Liver (tissue), 9 donors: ENCODE results near the gene LIPC. TPM values are rescaled to one million over a fixed set of nuclear protein-coding genes. Genes with fewer than 3 reads are reported as not detected.

Experiments
- DNase-seq: peaks from one replicate; pipeline ENCODE4 v3.0.0-alpha.2; 2017; ENCODE audit warnings: low spot score
- H3K27ac ChIP-seq, 2 donors: one replicate each; pipeline ENCODE4 v1.7.0; 2013; ENCODE audit warnings: inconsistent platforms in 2 of 2, low read length in 2 of 2, control low read depth in 1 of 2, low read depth in 1 of 2, mild to moderate bottlenecking in 1 of 2
- H3K27me3 ChIP-seq, 4 donors: one replicate each; pipeline versions ENCODE4 v1.6.1 to v1.7.0; 2013; ENCODE audit warnings: low read length in 3 of 4, inconsistent platforms in 1 of 4, mild to moderate bottlenecking in 1 of 4, moderate library complexity in 1 of 4; ENCODE audit not compliant: control insufficient read depth in 4 of 4, insufficient read depth in 4 of 4
- H3K36me3 ChIP-seq, 4 donors: one replicate each; pipeline versions ENCODE4 v1.6.1 to v1.7.0; 2013; ENCODE audit warnings: low read length in 3 of 4, mild to moderate bottlenecking in 3 of 4, low read depth in 1 of 4, moderate library complexity in 1 of 4; ENCODE audit not compliant: control insufficient read depth in 4 of 4, insufficient read depth in 3 of 4
- H3K4me1 ChIP-seq, 4 donors: one replicate each; pipeline versions ENCODE4 v1.6.1 to v1.7.0; 2013; ENCODE audit warnings: low read length in 3 of 4, mild to moderate bottlenecking in 3 of 4, moderate library complexity in 1 of 4; ENCODE audit not compliant: control insufficient read depth in 4 of 4, insufficient read depth in 4 of 4
- H3K4me3 ChIP-seq, 3 donors: one replicate each; pipeline versions ENCODE4 v1.6.1 to v1.7.0; 2013; ENCODE audit warnings: low read length in 3 of 3, control low read depth in 1 of 3, low read depth in 1 of 3, mild to moderate bottlenecking in 1 of 3
- H3K9ac ChIP-seq, 2 donors: one replicate each; pipeline ENCODE4 v1.7.0; 2013; ENCODE audit warnings: low read length in 2 of 2, mild to moderate bottlenecking in 2 of 2, moderate library complexity in 2 of 2, control low read depth in 1 of 2, low read depth in 1 of 2
- H3K9me3 ChIP-seq, 4 donors: one replicate each; pipeline versions ENCODE4 v1.6.1 to v1.7.0; 2013; ENCODE audit warnings: low read length in 3 of 4; ENCODE audit not compliant: control insufficient read depth in 4 of 4
- EGR1 ChIP-seq, 2 donors: IDR thresholded peaks; 2 replicates each; pipeline ENCODE4 v1.6.1; 2016 to 2018; ENCODE audit warnings: antibody characterized with exemption in 2 of 2, low read depth in 2 of 2
- FOXA1 ChIP-seq: IDR thresholded peaks from 2 replicates; pipeline ENCODE4 v1.6.1; 2016; ENCODE audit warnings: antibody characterized with exemption
- GABPA ChIP-seq, 2 donors: IDR thresholded peaks in 1 of 2; conservative IDR thresholded peaks in 1 of 2; 2 replicates each; pipeline ENCODE4 v1.6.1; 2016; ENCODE audit warnings: antibody characterized with exemption in 2 of 2, mild to moderate bottlenecking in 1 of 2, moderate library complexity in 1 of 2
- NR2F2 ChIP-seq: IDR thresholded peaks from 2 replicates; pipeline ENCODE4 v1.6.1; 2016; ENCODE audit warnings: antibody characterized with exemption
- RAD21 ChIP-seq, 2 donors: IDR thresholded peaks; 2 replicates each; pipeline ENCODE4 v1.6.1; 2016; ENCODE audit warnings: antibody characterized with exemption in 2 of 2, mild to moderate bottlenecking in 2 of 2
- RXRA ChIP-seq, 2 donors: IDR thresholded peaks; 2 replicates each; pipeline ENCODE4 v1.6.1; 2017 to 2018; ENCODE audit warnings: antibody characterized with exemption in 2 of 2, mild to moderate bottlenecking in 1 of 2
- TAF1 ChIP-seq: conservative IDR thresholded peaks from 2 replicates; pipeline ENCODE4 v1.6.1; 2016; ENCODE audit warnings: antibody characterized with exemption, mild to moderate bottlenecking
- WGBS: extraction: QIAGEN DNeasy Blood & Tissue Kit; methylation state at CpG from one replicate; pipeline ENCODE4 v1.1.7; 2013; 5-methylcytosine and 5-hydroxymethylcytosine counted together
- polyA plus RNA-seq, 2 donors: library from polyadenylated mRNA; stranded (reverse) in 1 of 2; unstranded in 1 of 2; fragments of 200-250 nt in 1 of 2; fragments of >200 nt in 1 of 2; fragmentation: Nextera tagmentation in 1 of 2; extraction: Ambion mirVana in 1 of 2; gene quantifications; one replicate each; pipeline versions ENCODE4 v1.2.1 to v1.2.3, GENCODE V29; 2013 to 2015
- total RNA-seq, 2 donors: library from RNA; depleted of rRNA; stranded (reverse); fragments of >200 nt; gene quantifications; one replicate each; pipeline ENCODE4 v1.2.3, GENCODE V29; 2014
- TF ChIP-seq, protein P1 (sequence below): IDR thresholded peaks from 2 replicates; pipeline ENCODE4 v1.6.1; 2016; ENCODE audit warnings: antibody characterized with exemption
- TF ChIP-seq, protein P2 (sequence below): IDR thresholded peaks from 2 replicates; pipeline ENCODE4 v1.6.1; 2016; ENCODE audit warnings: antibody characterized with exemption
- TF ChIP-seq, protein P3 (sequence below): fragments of 150-350 bp; IDR thresholded peaks from 2 replicates; pipeline ENCODE4 v1.5.1; 2017; ENCODE audit warnings: improper control_type of control experiment, low read depth, low read length; ENCODE audit not compliant: missing input control
- TF ChIP-seq, protein P4 (sequence below): IDR thresholded peaks from 2 replicates; pipeline ENCODE4 v1.6.1; 2016; ENCODE audit warnings: antibody characterized with exemption
- TF ChIP-seq, protein P5 (sequence below): IDR thresholded peaks from 2 replicates; pipeline ENCODE4 v1.6.1; 2016; ENCODE audit warnings: antibody characterized with exemption, mild to moderate bottlenecking
- donor health status: healthy.
- donor health status: healthy.
- donor health status: healthy.
- donor health status: healthy.
- donor health status: healthy.

Gene LIPC
- total and polyA plus RNA-seq, 4 donors = 60.1 to 268 (median 131) TPM

DNA sequence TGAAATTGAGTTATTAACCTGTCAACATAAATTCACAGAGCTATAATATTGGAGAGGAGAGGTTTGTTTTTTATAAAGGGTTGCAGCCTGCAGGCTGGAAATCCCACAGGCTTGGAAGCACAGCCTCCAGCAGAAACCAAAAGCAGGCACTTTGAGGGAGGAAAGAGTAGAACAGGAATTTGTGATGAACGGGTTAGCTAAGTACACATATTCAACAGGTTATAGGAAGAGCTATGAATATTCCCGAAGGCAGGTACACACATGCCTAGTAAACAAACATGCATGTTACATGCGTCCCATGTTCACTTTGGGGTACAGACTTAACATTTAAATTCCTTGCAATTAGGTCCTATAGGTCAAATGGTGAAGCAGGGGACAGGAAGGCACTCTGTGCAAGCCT lies 25.9 kb upstream of the LIPC start:
- Histone ChIP-seq H3K27ac (no peak overlapping the region), H3K27me3 (no peaks in the 10 kb centered on the region), H3K36me3 (no peaks in the 10 kb centered on the region), H3K9ac (no peak overlapping the region), H3K9me3 (no peaks in the 10 kb centered on the region), H3K4me3 (no peak overlapping the region), H3K4me1 (peaks cover 0 to 12% (median 10%) of the 10 kb centered on the region in 4 donors)
- 92% methylated on average over 3 of the region's 3 CpGs for WGBS
- no peak for DNase-seq
- TF ChIP-seq, protein P1, sequence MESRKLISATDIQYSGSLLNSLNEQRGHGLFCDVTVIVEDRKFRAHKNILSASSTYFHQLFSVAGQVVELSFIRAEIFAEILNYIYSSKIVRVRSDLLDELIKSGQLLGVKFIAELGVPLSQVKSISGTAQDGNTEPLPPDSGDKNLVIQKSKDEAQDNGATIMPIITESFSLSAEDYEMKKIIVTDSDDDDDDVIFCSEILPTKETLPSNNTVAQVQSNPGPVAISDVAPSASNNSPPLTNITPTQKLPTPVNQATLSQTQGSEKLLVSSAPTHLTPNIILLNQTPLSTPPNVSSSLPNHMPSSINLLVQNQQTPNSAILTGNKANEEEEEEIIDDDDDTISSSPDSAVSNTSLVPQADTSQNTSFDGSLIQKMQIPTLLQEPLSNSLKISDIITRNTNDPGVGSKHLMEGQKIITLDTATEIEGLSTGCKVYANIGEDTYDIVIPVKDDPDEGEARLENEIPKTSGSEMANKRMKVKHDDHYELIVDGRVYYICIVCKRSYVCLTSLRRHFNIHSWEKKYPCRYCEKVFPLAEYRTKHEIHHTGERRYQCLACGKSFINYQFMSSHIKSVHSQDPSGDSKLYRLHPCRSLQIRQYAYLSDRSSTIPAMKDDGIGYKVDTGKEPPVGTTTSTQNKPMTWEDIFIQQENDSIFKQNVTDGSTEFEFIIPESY = no peak
- TF ChIP-seq FOXA1 (no peak), GABPA (IDR thresholded peaks at IDR 0.05 in 1 of 2, conservative IDR thresholded peaks at IDR 0.05 in 1 of 2) (no peak)
- TF ChIP-seq, protein P2, sequence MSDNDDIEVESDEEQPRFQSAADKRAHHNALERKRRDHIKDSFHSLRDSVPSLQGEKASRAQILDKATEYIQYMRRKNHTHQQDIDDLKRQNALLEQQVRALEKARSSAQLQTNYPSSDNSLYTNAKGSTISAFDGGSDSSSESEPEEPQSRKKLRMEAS = no peak

DNA sequence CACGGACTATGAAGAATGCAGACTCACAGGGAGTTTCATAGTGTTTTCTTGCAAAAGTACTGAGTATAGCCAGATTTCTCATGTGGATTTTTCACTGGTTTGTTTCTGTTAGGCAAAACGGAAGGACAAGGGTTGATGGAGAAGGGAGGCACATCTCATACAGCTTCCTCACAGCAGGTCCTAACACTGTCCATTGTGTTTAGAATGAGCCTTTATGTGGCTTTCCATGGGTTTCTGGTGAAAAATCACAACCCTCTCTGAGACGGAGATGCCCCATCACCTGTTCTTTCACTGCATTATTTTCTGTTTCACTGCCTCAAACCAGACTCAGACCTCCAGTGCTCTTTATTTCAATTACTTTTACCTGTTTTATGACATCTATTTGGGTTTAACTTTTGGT lies 25.0 kb upstream of the LIPC start:
- Histone ChIP-seq H3K27me3 (no peaks in the 10 kb centered on the region), H3K4me3 (no peak overlapping the region), H3K4me1 (peaks cover 0 to 5% (median 4%) of the 10 kb centered on the region in 4 donors), H3K36me3 (no peaks in the 10 kb centered on the region), H3K9me3 (no peaks in the 10 kb centered on the region), H3K27ac (no peak overlapping the region), H3K9ac (no peak overlapping the region)
- no peak for DNase-seq
- TF ChIP-seq FOXA1 = no peak
- TF ChIP-seq TAF1 = no peak
- TF ChIP-seq, protein P3, sequence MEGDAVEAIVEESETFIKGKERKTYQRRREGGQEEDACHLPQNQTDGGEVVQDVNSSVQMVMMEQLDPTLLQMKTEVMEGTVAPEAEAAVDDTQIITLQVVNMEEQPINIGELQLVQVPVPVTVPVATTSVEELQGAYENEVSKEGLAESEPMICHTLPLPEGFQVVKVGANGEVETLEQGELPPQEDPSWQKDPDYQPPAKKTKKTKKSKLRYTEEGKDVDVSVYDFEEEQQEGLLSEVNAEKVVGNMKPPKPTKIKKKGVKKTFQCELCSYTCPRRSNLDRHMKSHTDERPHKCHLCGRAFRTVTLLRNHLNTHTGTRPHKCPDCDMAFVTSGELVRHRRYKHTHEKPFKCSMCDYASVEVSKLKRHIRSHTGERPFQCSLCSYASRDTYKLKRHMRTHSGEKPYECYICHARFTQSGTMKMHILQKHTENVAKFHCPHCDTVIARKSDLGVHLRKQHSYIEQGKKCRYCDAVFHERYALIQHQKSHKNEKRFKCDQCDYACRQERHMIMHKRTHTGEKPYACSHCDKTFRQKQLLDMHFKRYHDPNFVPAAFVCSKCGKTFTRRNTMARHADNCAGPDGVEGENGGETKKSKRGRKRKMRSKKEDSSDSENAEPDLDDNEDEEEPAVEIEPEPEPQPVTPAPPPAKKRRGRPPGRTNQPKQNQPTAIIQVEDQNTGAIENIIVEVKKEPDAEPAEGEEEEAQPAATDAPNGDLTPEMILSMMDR = no peak
- TF ChIP-seq RXRA (IDR thresholded peaks at IDR 0.05) = no peak
- no peak for TF ChIP-seq RAD21 (IDR thresholded peaks at IDR 0.05)
- TF ChIP-seq EGR1 (IDR thresholded peaks at IDR 0.05; ENCODE audit: low read depth in 2 of 2) = no peak
- TF ChIP-seq, protein P4, sequence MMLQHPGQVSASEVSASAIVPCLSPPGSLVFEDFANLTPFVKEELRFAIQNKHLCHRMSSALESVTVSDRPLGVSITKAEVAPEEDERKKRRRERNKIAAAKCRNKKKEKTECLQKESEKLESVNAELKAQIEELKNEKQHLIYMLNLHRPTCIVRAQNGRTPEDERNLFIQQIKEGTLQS = no peak
- TF ChIP-seq, protein P5, sequence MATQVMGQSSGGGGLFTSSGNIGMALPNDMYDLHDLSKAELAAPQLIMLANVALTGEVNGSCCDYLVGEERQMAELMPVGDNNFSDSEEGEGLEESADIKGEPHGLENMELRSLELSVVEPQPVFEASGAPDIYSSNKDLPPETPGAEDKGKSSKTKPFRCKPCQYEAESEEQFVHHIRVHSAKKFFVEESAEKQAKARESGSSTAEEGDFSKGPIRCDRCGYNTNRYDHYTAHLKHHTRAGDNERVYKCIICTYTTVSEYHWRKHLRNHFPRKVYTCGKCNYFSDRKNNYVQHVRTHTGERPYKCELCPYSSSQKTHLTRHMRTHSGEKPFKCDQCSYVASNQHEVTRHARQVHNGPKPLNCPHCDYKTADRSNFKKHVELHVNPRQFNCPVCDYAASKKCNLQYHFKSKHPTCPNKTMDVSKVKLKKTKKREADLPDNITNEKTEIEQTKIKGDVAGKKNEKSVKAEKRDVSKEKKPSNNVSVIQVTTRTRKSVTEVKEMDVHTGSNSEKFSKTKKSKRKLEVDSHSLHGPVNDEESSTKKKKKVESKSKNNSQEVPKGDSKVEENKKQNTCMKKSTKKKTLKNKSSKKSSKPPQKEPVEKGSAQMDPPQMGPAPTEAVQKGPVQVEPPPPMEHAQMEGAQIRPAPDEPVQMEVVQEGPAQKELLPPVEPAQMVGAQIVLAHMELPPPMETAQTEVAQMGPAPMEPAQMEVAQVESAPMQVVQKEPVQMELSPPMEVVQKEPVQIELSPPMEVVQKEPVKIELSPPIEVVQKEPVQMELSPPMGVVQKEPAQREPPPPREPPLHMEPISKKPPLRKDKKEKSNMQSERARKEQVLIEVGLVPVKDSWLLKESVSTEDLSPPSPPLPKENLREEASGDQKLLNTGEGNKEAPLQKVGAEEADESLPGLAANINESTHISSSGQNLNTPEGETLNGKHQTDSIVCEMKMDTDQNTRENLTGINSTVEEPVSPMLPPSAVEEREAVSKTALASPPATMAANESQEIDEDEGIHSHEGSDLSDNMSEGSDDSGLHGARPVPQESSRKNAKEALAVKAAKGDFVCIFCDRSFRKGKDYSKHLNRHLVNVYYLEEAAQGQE = no peak
- no peak for TF ChIP-seq NR2F2
- 94% methylated on average over 3 of the region's 3 CpGs for WGBS
